A549 (cell line): Measurements from ENCODE around the gene C4orf50.

Experiments used
- CTCF ChIP-seq: fragments of >200 bp; sonication (Bioruptor Twin); formaldehyde crosslinking; IDR thresholded peaks from 3 replicates; pipeline ENCODE4 v1.5.1; 2016
- E2F6 ChIP-seq: IDR thresholded peaks from 2 replicates; pipeline ENCODE4 v1.6.1; 2012; ENCODE audit warnings: low read depth, borderline replicate concordance
- HOXA7 ChIP-seq: fragments of 250-450 bp; sonication (Bioruptor Pico); IDR thresholded peaks from 2 replicates; pipeline ENCODE4 v1.5.0; 2020; ENCODE audit warnings: mild to moderate bottlenecking, moderate library complexity
- JUN ChIP-seq, 2 experiments: fragments of >200 bp; sonication (Bioruptor Twin); formaldehyde crosslinking; IDR thresholded peaks; 2 replicates in 1 of 2; 3 replicates in 1 of 2; pipeline ENCODE4 v1.6.1; 2016 to 2017
- TF ChIP-seq, protein P1 (sequence below): fragments of >200 bp; sonication (Bioruptor Twin); formaldehyde crosslinking; IDR thresholded peaks from 3 replicates; pipeline ENCODE4 v1.6.1; 2016

GRCh38 chr4:6022607-6023288 is 4.5 kb upstream of the C4orf50 start:
- no peak for TF ChIP-seq JUN (IDR thresholded peaks at IDR 0.05)
- TF ChIP-seq CTCF, result no peak
- TF ChIP-seq, protein P1, sequence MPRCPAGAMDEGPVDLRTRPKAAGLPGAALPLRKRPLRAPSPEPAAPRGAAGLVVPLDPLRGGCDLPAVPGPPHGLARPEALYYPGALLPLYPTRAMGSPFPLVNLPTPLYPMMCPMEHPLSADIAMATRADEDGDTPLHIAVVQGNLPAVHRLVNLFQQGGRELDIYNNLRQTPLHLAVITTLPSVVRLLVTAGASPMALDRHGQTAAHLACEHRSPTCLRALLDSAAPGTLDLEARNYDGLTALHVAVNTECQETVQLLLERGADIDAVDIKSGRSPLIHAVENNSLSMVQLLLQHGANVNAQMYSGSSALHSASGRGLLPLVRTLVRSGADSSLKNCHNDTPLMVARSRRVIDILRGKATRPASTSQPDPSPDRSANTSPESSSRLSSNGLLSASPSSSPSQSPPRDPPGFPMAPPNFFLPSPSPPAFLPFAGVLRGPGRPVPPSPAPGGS, result no peak
- no peak for TF ChIP-seq E2F6
- TF ChIP-seq HOXA7, result no peak
